Mammary epithelial cell (primary cell): ENCODE measurements around the gene MAEA.

Experiments used
- EZH2 ChIP-seq: IDR thresholded peaks from 2 replicates; pipeline ENCODE4 v1.6.1; 2012; ENCODE audit warnings: low read length, inconsistent platforms, borderline replicate concordance
- TF ChIP-seq, protein P1 (sequence below), 2 donors: IDR thresholded peaks in 1 of 2; conservative IDR thresholded peaks in 1 of 2; 2 replicates each; pipeline ENCODE4 v1.5.1; 2011 to 2012; ENCODE audit warnings: inconsistent platforms in 2 of 2, low read length in 2 of 2, mild to moderate bottlenecking in 2 of 2, control low read depth in 1 of 2, low read depth in 1 of 2; ENCODE audit not compliant: insufficient read depth in 1 of 2; ENCODE audit errors: extremely low read depth in 1 of 2

DNA sequence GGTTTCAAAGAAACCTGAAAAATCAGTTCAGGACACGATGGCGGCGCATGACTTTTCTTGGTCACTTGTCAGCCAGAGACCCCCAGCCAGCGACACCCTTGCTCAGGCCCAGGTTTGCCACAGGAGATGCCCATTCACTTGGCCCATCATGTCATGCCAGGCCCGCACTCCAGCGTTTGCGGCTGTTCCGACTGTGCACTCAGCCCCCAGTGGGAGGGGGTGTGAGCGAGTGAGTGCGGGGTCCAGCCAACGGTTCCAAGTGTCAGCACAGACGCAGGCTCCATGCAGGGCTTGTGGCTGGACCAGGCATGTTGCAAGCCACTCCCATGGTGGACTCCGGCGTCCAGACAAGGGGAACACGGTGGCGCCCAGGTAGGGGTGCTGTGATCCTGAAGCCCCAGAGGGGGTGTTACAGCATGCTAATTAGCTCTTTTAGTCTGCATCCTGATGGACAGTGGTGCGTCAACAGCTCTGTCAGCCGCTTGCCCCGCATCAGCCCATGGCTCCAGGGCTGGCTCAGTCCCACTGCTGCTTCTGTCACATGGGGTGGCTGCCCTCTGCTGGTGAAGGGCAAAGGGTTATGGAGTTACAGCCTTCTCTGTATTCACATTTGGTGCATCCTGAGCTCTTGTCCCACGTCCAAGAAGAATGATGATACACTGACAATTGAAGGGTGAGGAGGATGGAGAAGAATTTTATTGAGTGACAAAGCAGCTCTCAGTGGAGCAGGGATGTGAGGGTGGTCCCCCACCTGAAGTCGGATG lies 3.7 kb upstream of the MAEA start:
- TF ChIP-seq, protein P1, sequence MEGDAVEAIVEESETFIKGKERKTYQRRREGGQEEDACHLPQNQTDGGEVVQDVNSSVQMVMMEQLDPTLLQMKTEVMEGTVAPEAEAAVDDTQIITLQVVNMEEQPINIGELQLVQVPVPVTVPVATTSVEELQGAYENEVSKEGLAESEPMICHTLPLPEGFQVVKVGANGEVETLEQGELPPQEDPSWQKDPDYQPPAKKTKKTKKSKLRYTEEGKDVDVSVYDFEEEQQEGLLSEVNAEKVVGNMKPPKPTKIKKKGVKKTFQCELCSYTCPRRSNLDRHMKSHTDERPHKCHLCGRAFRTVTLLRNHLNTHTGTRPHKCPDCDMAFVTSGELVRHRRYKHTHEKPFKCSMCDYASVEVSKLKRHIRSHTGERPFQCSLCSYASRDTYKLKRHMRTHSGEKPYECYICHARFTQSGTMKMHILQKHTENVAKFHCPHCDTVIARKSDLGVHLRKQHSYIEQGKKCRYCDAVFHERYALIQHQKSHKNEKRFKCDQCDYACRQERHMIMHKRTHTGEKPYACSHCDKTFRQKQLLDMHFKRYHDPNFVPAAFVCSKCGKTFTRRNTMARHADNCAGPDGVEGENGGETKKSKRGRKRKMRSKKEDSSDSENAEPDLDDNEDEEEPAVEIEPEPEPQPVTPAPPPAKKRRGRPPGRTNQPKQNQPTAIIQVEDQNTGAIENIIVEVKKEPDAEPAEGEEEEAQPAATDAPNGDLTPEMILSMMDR (conservative IDR thresholded peaks at IDR 0.05 in 1 of 2, IDR thresholded peaks at IDR 0.05 in 1 of 2; ENCODE audit: extremely low read depth in 1 of 2, insufficient read depth in 1 of 2, low read depth in 1 of 2, low read length in 2 of 2) = peak; percentile 11 to 45
- TF ChIP-seq EZH2 = no peak
